Mucosa of rectum (tissue), 2 donors: ENCODE results near the gene ACAP3.

Experiments used
- H3K27ac ChIP-seq, 2 donors: one replicate each; pipeline ENCODE4 v1.7.0; 2013; ENCODE audit warnings: inconsistent platforms in 2 of 2, low read depth in 2 of 2, low read length in 2 of 2
- H3K27me3 ChIP-seq, 2 donors: one replicate each; pipeline ENCODE4 v1.7.0; 2013; ENCODE audit warnings: low read length in 2 of 2; ENCODE audit not compliant: control insufficient read depth in 2 of 2, insufficient read depth in 2 of 2
- H3K36me3 ChIP-seq, 2 donors: one replicate each; pipeline ENCODE4 v1.7.0; 2013; ENCODE audit warnings: low read length in 2 of 2; ENCODE audit not compliant: control insufficient read depth in 2 of 2, insufficient read depth in 2 of 2
- H3K4me1 ChIP-seq, 2 donors: one replicate each; pipeline ENCODE4 v1.7.0; 2013; ENCODE audit warnings: low read length in 2 of 2, mild to moderate bottlenecking in 1 of 2; ENCODE audit not compliant: control insufficient read depth in 2 of 2, insufficient read depth in 2 of 2
- H3K4me3 ChIP-seq, 2 donors: one replicate each; pipeline ENCODE4 v1.7.0; 2013; ENCODE audit warnings: low read length in 2 of 2
- H3K9ac ChIP-seq, 2 donors: one replicate each; pipeline ENCODE4 v1.7.0; 2013; ENCODE audit warnings: low read length in 2 of 2, low read depth in 1 of 2, mild to moderate bottlenecking in 1 of 2
- H3K9me3 ChIP-seq, 2 donors: one replicate each; pipeline ENCODE4 v1.7.0; 2013; ENCODE audit warnings: low read length in 2 of 2; ENCODE audit not compliant: control insufficient read depth in 2 of 2
- donor health status: healthy.
- donor health status: Normal muscosa, but diverticular disease.

ACAP3 gene

GRCh38 chr1:1292442-1292779 lies 15.3 kb downstream of the ACAP3 start:
- Histone ChIP-seq H3K9me3 (no peaks in the 10 kb centered on the region), H3K4me3 (no peak overlapping the region), H3K36me3 (peaks cover 0 to 2% of the 10 kb centered on the region in 2 donors), H3K27ac (no peak overlapping the region), H3K9ac (no peak overlapping the region), H3K27me3 (peaks cover 0 to 7% of the 10 kb centered on the region in 2 donors), H3K4me1 (peaks cover 8 to 13% of the 10 kb centered on the region in 2 donors)

GRCh38 chr1:1291548-1292441 lies 15.9 kb downstream of the ACAP3 start:
- H3K9ac ChIP-seq = no peak overlapping the region
- H3K9me3 ChIP-seq = no peaks in the 10 kb centered on the region
- H3K36me3 ChIP-seq = peaks cover 0 to 2% of the 10 kb centered on the region in 2 donors
- H3K4me3 ChIP-seq = no peak overlapping the region
- H3K27me3 ChIP-seq = peaks cover 3 to 14% of the 10 kb centered on the region in 2 donors
- no peak overlapping the region for H3K27ac ChIP-seq
- peaks cover 8 to 13% of the 10 kb centered on the region in 2 donors for H3K4me1 ChIP-seq

GRCh38 chr1:1291023-1291528 lies 16.7 kb downstream of the ACAP3 start:
- no peak overlapping the region for H3K9ac ChIP-seq
- peaks cover 8 to 13% of the 10 kb centered on the region in 2 donors for H3K4me1 ChIP-seq
- peaks cover 4 to 21% of the 10 kb centered on the region in 2 donors for H3K27me3 ChIP-seq
- peaks cover 0 to 2% of the 10 kb centered on the region in 2 donors for H3K36me3 ChIP-seq
- H3K27ac ChIP-seq = no peak overlapping the region
- no peak overlapping the region for H3K4me3 ChIP-seq
- H3K9me3 ChIP-seq = no peaks in the 10 kb centered on the region

GRCh38 chr1:1290238-1290731 lies 17.4 kb downstream of the ACAP3 start:
- H3K9ac ChIP-seq = no peak overlapping the region
- H3K36me3 ChIP-seq = no peaks in the 10 kb centered on the region
- no peak overlapping the region for H3K4me3 ChIP-seq

GRCh38 chr1:1287288-1288110 lies 20.2 kb downstream of the ACAP3 start:
- H3K27ac ChIP-seq = no peak overlapping the region
- H3K9me3 ChIP-seq = no peaks in the 10 kb centered on the region
- H3K36me3 ChIP-seq = no peaks in the 10 kb centered on the region
- no peak overlapping the region for H3K4me3 ChIP-seq
- peaks cover 14 to 20% of the 10 kb centered on the region in 2 donors for H3K4me1 ChIP-seq
- H3K27me3 ChIP-seq = peaks cover 4 to 28% of the 10 kb centered on the region in 2 donors
- H3K9ac ChIP-seq = no peak overlapping the region

More at GRCh38 chr1:1290238-1290731, 17.4 kb downstream of the ACAP3 start:
- peaks cover 4 to 28% of the 10 kb centered on the region in 2 donors for H3K27me3 ChIP-seq
- no peaks in the 10 kb centered on the region for H3K9me3 ChIP-seq
- peaks cover 11 to 19% of the 10 kb centered on the region in 2 donors for H3K4me1 ChIP-seq
- H3K27ac ChIP-seq = no peak overlapping the region

GRCh38 chr1:1286313-1287261 lies 21.1 kb downstream of the ACAP3 start:
- H3K27ac ChIP-seq = no peak overlapping the region
- H3K4me3 ChIP-seq = no peak overlapping the region
- no peak overlapping the region for H3K9ac ChIP-seq
- no peaks in the 10 kb centered on the region for H3K9me3 ChIP-seq
- H3K4me1 ChIP-seq = peaks cover 16 to 27% of the 10 kb centered on the region in 2 donors
- H3K27me3 ChIP-seq = peaks cover 4 to 28% of the 10 kb centered on the region in 2 donors
- no peaks in the 10 kb centered on the region for H3K36me3 ChIP-seq

- no peak overlapping the region for H3K4me3 ChIP-seq
- H3K9me3 ChIP-seq = no peaks in the 10 kb centered on the region
- no peak overlapping the region for H3K27ac ChIP-seq
- no peak overlapping the region for H3K9ac ChIP-seq
- peaks cover 16 to 25% of the 10 kb centered on the region in 2 donors for H3K4me1 ChIP-seq
- no peaks in the 10 kb centered on the region for H3K36me3 ChIP-seq
- peaks cover 4 to 28% of the 10 kb centered on the region in 2 donors for H3K27me3 ChIP-seq
These were observed 22.0 kb downstream of the ACAP3 start for GRCh38 chr1:1285611-1286311.

GRCh38 chr1:1285102-1285571 lies 22.6 kb downstream of the ACAP3 start:
- H3K36me3 ChIP-seq = no peaks in the 10 kb centered on the region
- peaks cover 16 to 21% of the 10 kb centered on the region in 2 donors for H3K4me1 ChIP-seq
- peaks cover 4 to 26% of the 10 kb centered on the region in 2 donors for H3K27me3 ChIP-seq
- H3K27ac ChIP-seq = no peak overlapping the region
- H3K9ac ChIP-seq = no peak overlapping the region
- H3K9me3 ChIP-seq = no peaks in the 10 kb centered on the region
- no peak overlapping the region for H3K4me3 ChIP-seq
